HEK293 (cell line): Measurements from ENCODE around the gene ARG1.

ENCODE experiments used
- BCL11A ChIP-seq: fragments of 450-650 bp; formaldehyde crosslinking; IDR thresholded peaks from 2 replicates; pipeline ENCODE4 v1.5.1; 2016; ENCODE audit warnings: low read depth, missing biosample characterization, missing genetic modification characterization
- KLF1 ChIP-seq: fragments of 450-650 bp; formaldehyde crosslinking; IDR thresholded peaks from 2 replicates; pipeline ENCODE4 v1.5.1; 2016; ENCODE audit warnings: missing biosample characterization, missing genetic modification characterization
- KLF16 ChIP-seq: fragments of 450-650 bp; formaldehyde crosslinking; IDR thresholded peaks from 2 replicates; pipeline ENCODE4 v1.5.1; 2017; ENCODE audit warnings: missing biosample characterization, missing genetic modification characterization
- OSR2 ChIP-seq: fragments of 450-650 bp; formaldehyde crosslinking; IDR thresholded peaks from 2 replicates; pipeline ENCODE4 v1.5.1; 2016; ENCODE audit warnings: missing biosample characterization, missing genetic modification characterization
- PRDM10 ChIP-seq: fragments of 450-650 bp; formaldehyde crosslinking; IDR thresholded peaks from 2 replicates; pipeline ENCODE4 v1.5.1; 2016; ENCODE audit warnings: missing biosample characterization, missing genetic modification characterization
- PRDM2 ChIP-seq: fragments of 450-650 bp; formaldehyde crosslinking; IDR thresholded peaks from 2 replicates; pipeline ENCODE4 v1.5.1; 2016; ENCODE audit warnings: missing biosample characterization, missing genetic modification characterization, borderline replicate concordance
- SALL2 ChIP-seq: fragments of 450-650 bp; formaldehyde crosslinking; IDR thresholded peaks from 2 replicates; pipeline ENCODE4 v1.5.0; 2017; ENCODE audit warnings: missing biosample characterization, mild to moderate bottlenecking, missing genetic modification characterization, borderline replicate concordance
- SETDB1 ChIP-seq: IDR thresholded peaks from one replicate; pipeline ENCODE4 v1.6.1; 2017; ENCODE audit warnings: mild to moderate bottlenecking, low read length, moderate library complexity, mixed read lengths; ENCODE audit not compliant: insufficient read length
- SP2 ChIP-seq: fragments of 450-650 bp; formaldehyde crosslinking; IDR thresholded peaks from 2 replicates; pipeline ENCODE4 v1.5.1; 2016; ENCODE audit warnings: missing biosample characterization, missing genetic modification characterization
- WT1 ChIP-seq: fragments of 450-650 bp; formaldehyde crosslinking; IDR thresholded peaks from 2 replicates; pipeline ENCODE4 v1.5.1; 2016; ENCODE audit warnings: missing biosample characterization, missing genetic modification characterization
- YY1 ChIP-seq: fragments of 450-650 bp; formaldehyde crosslinking; IDR thresholded peaks from 2 replicates; pipeline ENCODE4 v1.5.1; 2018; ENCODE audit warnings: missing biosample characterization, missing genetic modification characterization
- ZEB2 ChIP-seq: fragments of 450-650 bp; formaldehyde crosslinking; IDR thresholded peaks from 2 replicates; pipeline ENCODE4 v1.5.1; 2016; ENCODE audit warnings: missing biosample characterization, missing genetic modification characterization
- ZFP69B ChIP-seq: fragments of 450-650 bp; formaldehyde crosslinking; IDR thresholded peaks from 2 replicates; pipeline ENCODE4 v1.5.1; 2016; ENCODE audit warnings: missing biosample characterization, missing genetic modification characterization
- ZNF302 ChIP-seq: fragments of 450-650 bp; formaldehyde crosslinking; IDR thresholded peaks from 2 replicates; pipeline ENCODE4 v1.5.1; 2016; ENCODE audit warnings: missing biosample characterization, missing genetic modification characterization, low read depth
- ZNF37A ChIP-seq: fragments of 450-650 bp; IDR thresholded peaks from 2 replicates; pipeline ENCODE4 v1.5.1; 2018; ENCODE audit warnings: missing biosample characterization, missing genetic modification characterization
- ZNF433 ChIP-seq: fragments of 450-650 bp; formaldehyde crosslinking; IDR thresholded peaks from 2 replicates; pipeline ENCODE4 v1.5.1; 2016; ENCODE audit warnings: missing biosample characterization, missing genetic modification characterization, low read depth
- ZNF48 ChIP-seq: fragments of 450-650 bp; formaldehyde crosslinking; IDR thresholded peaks from 2 replicates; pipeline ENCODE4 v1.5.1; 2016; ENCODE audit warnings: missing biosample characterization, missing genetic modification characterization
- ZNF501 ChIP-seq: fragments of 450-650 bp; formaldehyde crosslinking; IDR thresholded peaks from 2 replicates; pipeline ENCODE4 v1.5.1; 2016; ENCODE audit warnings: missing biosample characterization, missing genetic modification characterization
- ZNF645 ChIP-seq: fragments of 450-650 bp; formaldehyde crosslinking; IDR thresholded peaks from 2 replicates; pipeline ENCODE4; 2016; ENCODE audit warnings: missing biosample characterization, missing genetic modification characterization
- ZNF654 ChIP-seq: fragments of 450-650 bp; formaldehyde crosslinking; IDR thresholded peaks from 2 replicates; pipeline ENCODE4 v1.5.1; 2016; ENCODE audit warnings: low read depth, missing biosample characterization, missing genetic modification characterization
- ZNF768 ChIP-seq: fragments of 450-650 bp; formaldehyde crosslinking; IDR thresholded peaks from 2 replicates; pipeline ENCODE4 v1.5.1; 2018; ENCODE audit warnings: missing biosample characterization, mild to moderate bottlenecking, missing genetic modification characterization
- ZSCAN5A ChIP-seq: fragments of 450-650 bp; formaldehyde crosslinking; IDR thresholded peaks from 2 replicates; pipeline ENCODE4 v1.5.1; 2016; ENCODE audit warnings: missing biosample characterization, missing genetic modification characterization
- TF ChIP-seq, protein P1 (sequence below): fragments of 450-650 bp; formaldehyde crosslinking; IDR thresholded peaks from 2 replicates; pipeline ENCODE4 v1.5.1; 2017; ENCODE audit warnings: missing biosample characterization, missing genetic modification characterization
- TF ChIP-seq, protein P2 (sequence below): fragments of 450-650 bp; formaldehyde crosslinking; IDR thresholded peaks from 2 replicates; pipeline ENCODE4 v1.5.1; 2016; ENCODE audit warnings: missing biosample characterization, missing genetic modification characterization

Gene ARG1

GRCh38 chr6:131627724-131628682 is 55.0 kb downstream of the ARG1 start, which contains the start of gene MED23 (continued):
- TF ChIP-seq ZNF645 (tag by site-specific recombination), result no peak
- TF ChIP-seq, protein P1, sequence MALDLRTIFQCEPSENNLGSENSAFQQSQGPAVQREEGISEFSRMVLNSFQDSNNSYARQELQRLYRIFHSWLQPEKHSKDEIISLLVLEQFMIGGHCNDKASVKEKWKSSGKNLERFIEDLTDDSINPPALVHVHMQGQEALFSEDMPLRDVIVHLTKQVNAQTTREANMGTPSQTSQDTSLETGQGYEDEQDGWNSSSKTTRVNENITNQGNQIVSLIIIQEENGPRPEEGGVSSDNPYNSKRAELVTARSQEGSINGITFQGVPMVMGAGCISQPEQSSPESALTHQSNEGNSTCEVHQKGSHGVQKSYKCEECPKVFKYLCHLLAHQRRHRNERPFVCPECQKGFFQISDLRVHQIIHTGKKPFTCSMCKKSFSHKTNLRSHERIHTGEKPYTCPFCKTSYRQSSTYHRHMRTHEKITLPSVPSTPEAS (tag by site-specific recombination), result peak; percentile 70
- TF ChIP-seq ZNF501 (tag by site-specific recombination), result peak; percentile 100
- TF ChIP-seq ZNF768 (tag by site-specific recombination), result no peak
- peak; percentile 84 for TF ChIP-seq SP2 (tag by site-specific recombination)
- peak; percentile 89 for TF ChIP-seq ZNF654 (tag by site-specific recombination)
- TF ChIP-seq SALL2 (tag by site-specific recombination), result peak; percentile 87; the same call in 1 of the 2 replicates
- TF ChIP-seq ZNF37A (tag by site-specific recombination), result 0 out of 2 replicates have a peak, but pooled peaks have one; percentile 10
- TF ChIP-seq ZNF433 (tag by site-specific recombination), result no peak
- TF ChIP-seq WT1 (tag by site-specific recombination), result peak; percentile 57
- no peak for TF ChIP-seq PRDM2 (tag by site-specific recombination)
- peak; percentile 93 for TF ChIP-seq ZFP69B (tag by site-specific recombination)
- TF ChIP-seq ZNF302 (tag by site-specific recombination), result peak; percentile 46; the same call in 1 of the 2 replicates
- TF ChIP-seq YY1 (tag by site-specific recombination), result peak; percentile 91
- TF ChIP-seq ZNF48, result no peak
- no peak for TF ChIP-seq OSR2 (tag by site-specific recombination)
- peak; percentile 28 for TF ChIP-seq SETDB1
- peak; percentile 72 for TF ChIP-seq KLF1 (tag by site-specific recombination)
- TF ChIP-seq KLF16 (tag by site-specific recombination), result peak; percentile 98
- peak; percentile 96 for TF ChIP-seq ZEB2 (tag by site-specific recombination)
- peak; percentile 93 for TF ChIP-seq PRDM10 (tag by site-specific recombination)
- no peak for TF ChIP-seq BCL11A (tag by site-specific recombination)
- peak; percentile 99 for TF ChIP-seq ZSCAN5A
- TF ChIP-seq, protein P2, sequence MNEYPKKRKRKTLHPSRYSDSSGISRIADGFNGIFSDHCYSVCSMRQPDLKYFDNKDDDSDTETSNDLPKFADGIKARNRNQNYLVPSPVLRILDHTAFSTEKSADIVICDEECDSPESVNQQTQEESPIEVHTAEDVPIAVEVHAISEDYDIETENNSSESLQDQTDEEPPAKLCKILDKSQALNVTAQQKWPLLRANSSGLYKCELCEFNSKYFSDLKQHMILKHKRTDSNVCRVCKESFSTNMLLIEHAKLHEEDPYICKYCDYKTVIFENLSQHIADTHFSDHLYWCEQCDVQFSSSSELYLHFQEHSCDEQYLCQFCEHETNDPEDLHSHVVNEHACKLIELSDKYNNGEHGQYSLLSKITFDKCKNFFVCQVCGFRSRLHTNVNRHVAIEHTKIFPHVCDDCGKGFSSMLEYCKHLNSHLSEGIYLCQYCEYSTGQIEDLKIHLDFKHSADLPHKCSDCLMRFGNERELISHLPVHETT (tag by site-specific recombination), result peak; percentile 99
